SJSA1 (cell line): ENCODE results near the gene EBF4. TPM values are rescaled to one million over a fixed set of nuclear protein-coding genes. Genes with fewer than 3 reads are reported as not detected.
A peak's percentile ranks its signal among the peaks of the same experiment; 100 is the strongest.

ENCODE experiments used
- DNase-seq, 2 experiments: peaks; one replicate each; pipeline ENCODE4 v3.0.0-alpha.2; 2015 to 2020; ENCODE audit warnings: low spot score in 2 of 2, low read depth in 1 of 2
- H3K27ac ChIP-seq: fragments of 250-450 bp; sonication (Bioruptor Pico); 2 replicates; pipeline ENCODE4 v1.5.1; 2020; ENCODE audit warnings: mild to moderate bottlenecking, moderate library complexity
- H3K27me3 ChIP-seq: fragments of 250-450 bp; sonication (Bioruptor Pico); replicated peaks from 2 replicates; pipeline ENCODE4 v1.5.1; 2020; ENCODE audit warnings: mild to moderate bottlenecking, moderate library complexity
- H3K36me3 ChIP-seq: fragments of 250-450 bp; sonication (Bioruptor Pico); 2 replicates; pipeline ENCODE4 v1.5.1; 2020; ENCODE audit warnings: mild to moderate bottlenecking
- H3K4me1 ChIP-seq: fragments of 250-450 bp; sonication (Bioruptor Pico); replicated peaks from 2 replicates; pipeline ENCODE4 v1.6.1; 2021; ENCODE audit warnings: mild to moderate bottlenecking
- H3K4me3 ChIP-seq: fragments of 250-450 bp; sonication (Bioruptor Pico); 2 replicates; pipeline ENCODE4 v1.5.1; 2020; ENCODE audit warnings: mild to moderate bottlenecking
- H3K9me3 ChIP-seq: fragments of 250-450 bp; sonication (Bioruptor Pico); replicated peaks from 2 replicates; pipeline ENCODE4 v1.5.1; 2020; ENCODE audit warnings: mild to moderate bottlenecking
- total RNA-seq: library from RNA; depleted of rRNA; stranded (reverse); fragments of >200 nt; shearing (Covaris generic); gene quantifications from 2 replicates; pipeline ENCODE4 v1.2.3, GENCODE V29; 2014

EBF4 gene
- total RNA-seq, 1 experiment from 2014 or later, result 4.4 TPM

GRCh38 chr20:2729791-2730190 lies 37.2 kb downstream of the EBF4 start:
- no peak for DNase-seq
- H3K27ac ChIP-seq, result no peak overlapping the region
- H3K4me3 ChIP-seq, result no peak overlapping the region
- H3K36me3 ChIP-seq, result no peaks in the 10 kb centered on the region
- 0 out of 2 replicates have a peak, but pooled peaks cover 4% of the 10 kb centered on the region for H3K27me3 ChIP-seq
- peaks cover 6% of the 10 kb centered on the region; the same call in 1 of the 2 replicates for H3K9me3 ChIP-seq
- no peaks in the 10 kb centered on the region for H3K4me1 ChIP-seq

GRCh38 chr20:2734899-2735298 lies 42.3 kb downstream of the EBF4 start:
- no peaks in the 10 kb centered on the region for H3K4me1 ChIP-seq
- H3K27me3 ChIP-seq, result no peaks in the 10 kb centered on the region
- H3K9me3 ChIP-seq, result peaks cover 6% of the 10 kb centered on the region; the same call in 1 of the 2 replicates
- no peak for DNase-seq
- H3K4me3 ChIP-seq, result no peak overlapping the region
- no peak overlapping the region for H3K27ac ChIP-seq
- H3K36me3 ChIP-seq, result no peaks in the 10 kb centered on the region

- H3K27ac ChIP-seq, result no peak overlapping the region
- no peaks in the 10 kb centered on the region for H3K4me1 ChIP-seq
- H3K27me3 ChIP-seq, result no peaks in the 10 kb centered on the region
- H3K36me3 ChIP-seq, result no peaks in the 10 kb centered on the region
- peaks cover 6% of the 10 kb centered on the region; the same call in 1 of the 2 replicates for H3K9me3 ChIP-seq
- no peak overlapping the region for H3K4me3 ChIP-seq
- peak in 1 of 2 experiments; percentile 30 for DNase-seq
These were observed 43.9 kb downstream of the EBF4 start for GRCh38 chr20:2736441-2736840.

GRCh38 chr20:2738331-2739041 lies 45.9 kb downstream of the EBF4 start:
- Histone ChIP-seq H3K27me3 (no peaks in the 10 kb centered on the region), H3K27ac (no peak overlapping the region), H3K9me3 (no peaks in the 10 kb centered on the region), H3K4me1 (no peaks in the 10 kb centered on the region), H3K36me3 (no peaks in the 10 kb centered on the region), H3K4me3 (no peak overlapping the region)
- peak in 1 of 2 experiments; percentile 37 for DNase-seq

GRCh38 chr20:2739042-2739398 lies 46.4 kb downstream of the EBF4 start:
- DNase-seq, result peak in 1 of 2 experiments; percentile 43
- no peak overlapping the region for H3K27ac ChIP-seq
- H3K36me3 ChIP-seq, result no peaks in the 10 kb centered on the region
- H3K4me1 ChIP-seq, result no peaks in the 10 kb centered on the region
- H3K9me3 ChIP-seq, result no peaks in the 10 kb centered on the region
- no peak overlapping the region for H3K4me3 ChIP-seq
- H3K27me3 ChIP-seq, result no peaks in the 10 kb centered on the region

GRCh38 chr20:2740702-2741101 lies 48.1 kb downstream of the EBF4 start:
- H3K9me3 ChIP-seq, result no peaks in the 10 kb centered on the region
- H3K27me3 ChIP-seq, result no peaks in the 10 kb centered on the region
- H3K4me1 ChIP-seq, result no peaks in the 10 kb centered on the region
- H3K27ac ChIP-seq, result no peak overlapping the region
- no peaks in the 10 kb centered on the region for H3K36me3 ChIP-seq
- H3K4me3 ChIP-seq, result no peak overlapping the region
- no peak for DNase-seq

GRCh38 chr20:2741463-2741862 lies 48.9 kb downstream of the EBF4 start:
- Histone ChIP-seq H3K27ac (no peak overlapping the region), H3K36me3 (no peaks in the 10 kb centered on the region), H3K4me1 (no peaks in the 10 kb centered on the region), H3K27me3 (no peaks in the 10 kb centered on the region), H3K9me3 (no peaks in the 10 kb centered on the region), H3K4me3 (no peak overlapping the region)
- DNase-seq, result no peak

- H3K36me3 ChIP-seq, result no peaks in the 10 kb centered on the region
- no peak overlapping the region for H3K4me3 ChIP-seq
- H3K27me3 ChIP-seq, result no peaks in the 10 kb centered on the region
- peak in 1 of 2 experiments; percentile 32 for DNase-seq
- no peaks in the 10 kb centered on the region for H3K9me3 ChIP-seq
- no peaks in the 10 kb centered on the region for H3K4me1 ChIP-seq
- H3K27ac ChIP-seq, result no peak overlapping the region
These were observed 49.3 kb downstream of the EBF4 start for GRCh38 chr20:2741881-2742280.

GRCh38 chr20:2742431-2742830 lies 49.9 kb downstream of the EBF4 start:
- no peaks in the 10 kb centered on the region for H3K4me1 ChIP-seq
- DNase-seq, result peak in 1 of 2 experiments; percentile 28
- no peaks in the 10 kb centered on the region for H3K9me3 ChIP-seq

GRCh38 chr20:2742934-2743559 lies 50.5 kb downstream of the EBF4 start:
- H3K4me3 ChIP-seq, result no peak overlapping the region
- H3K9me3 ChIP-seq, result no peaks in the 10 kb centered on the region
- H3K36me3 ChIP-seq, result no peaks in the 10 kb centered on the region
- DNase-seq, result peak; percentile 46 to 67
- no peaks in the 10 kb centered on the region for H3K4me1 ChIP-seq
- H3K27me3 ChIP-seq, result no peaks in the 10 kb centered on the region
- H3K27ac ChIP-seq, result no peak overlapping the region

More at GRCh38 chr20:2742431-2742830, 49.9 kb downstream of the EBF4 start:
- H3K27ac ChIP-seq, result no peak overlapping the region
- H3K27me3 ChIP-seq, result no peaks in the 10 kb centered on the region
- H3K4me3 ChIP-seq, result no peak overlapping the region
- no peaks in the 10 kb centered on the region for H3K36me3 ChIP-seq

- Histone ChIP-seq H3K36me3 (no peaks in the 10 kb centered on the region), H3K27me3 (no peaks in the 10 kb centered on the region), H3K4me3 (no peak overlapping the region), H3K9me3 (no peaks in the 10 kb centered on the region), H3K27ac (no peak overlapping the region), H3K4me1 (no peaks in the 10 kb centered on the region)
- DNase-seq, result peak in 1 of 2 experiments; percentile 32
These were observed 52.7 kb downstream of the EBF4 start for GRCh38 chr20:2745060-2745910.

GRCh38 chr20:2745936-2746635 lies 53.5 kb downstream of the EBF4 start:
- Histone ChIP-seq H3K9me3 (no peaks in the 10 kb centered on the region), H3K27me3 (no peaks in the 10 kb centered on the region; the same call in 1 of the 2 replicates), H3K4me1 (peaks cover 4% of the 10 kb centered on the region), H3K36me3 (no peaks in the 10 kb centered on the region), H3K4me3 (no peak overlapping the region), H3K27ac (no peak overlapping the region)
- peak in 1 of 2 experiments; percentile 25 for DNase-seq

GRCh38 chr20:2746636-2747265 lies 54.2 kb downstream of the EBF4 start:
- peak in 1 of 2 experiments; percentile 8 for DNase-seq
- Histone ChIP-seq H3K9me3 (no peaks in the 10 kb centered on the region), H3K27ac (no peak overlapping the region), H3K27me3 (no peaks in the 10 kb centered on the region; the same call in 1 of the 2 replicates), H3K4me3 (no peak overlapping the region), H3K4me1 (peaks cover 11% of the 10 kb centered on the region), H3K36me3 (0 out of 2 replicates have a peak, but pooled peaks cover under 1% of the 10 kb centered on the region)
